Subcutaneous adipose tissue (tissue), 4 donors: ENCODE results near the gene GRID1. TPM values are rescaled to one million over a fixed set of nuclear protein-coding genes. Genes with fewer than 3 reads are reported as not detected.

Source experiments
- CTCF ChIP-seq: fragments of 450-650 bp; IDR thresholded peaks from one replicate; pipeline ENCODE4 v1.5.1; 2016; ENCODE audit warnings: low read depth, mild to moderate bottlenecking, control low read depth, antibody characterized with exemption, moderate library complexity
- total RNA-seq, 4 donors: library from RNA; depleted of rRNA; stranded (reverse); fragments of >200 nt; gene quantifications; one replicate each; pipeline ENCODE4 v1.1.0, GENCODE V29; 2016

The GRID1 gene
- total RNA-seq, 4 donors from 2014 or later: 0.49 to 2.0 (median 1.1) TPM

- TF ChIP-seq CTCF: no peak
Measured at GRCh38 chr10:86249794-86250193, 116.8 kb downstream of the GRID1 start.

GRCh38 chr10:86248062-86248461, 118.5 kb downstream of the GRID1 start:
- no peak for TF ChIP-seq CTCF

- no peak for TF ChIP-seq CTCF
Measured at GRCh38 chr10:86247588-86247987, 119.0 kb downstream of the GRID1 start.

- no peak for TF ChIP-seq CTCF
Measured at GRCh38 chr10:86247073-86247472, 119.5 kb downstream of the GRID1 start.

- no peak for TF ChIP-seq CTCF
Measured at GRCh38 chr10:86246279-86246940, 120.2 kb downstream of the GRID1 start.

GRCh38 chr10:86245015-86245394, 121.6 kb downstream of the GRID1 start:
- TF ChIP-seq CTCF: no peak

- TF ChIP-seq CTCF: no peak
Measured at GRCh38 chr10:86244297-86245014, 122.1 kb downstream of the GRID1 start.
